HCT116 (cell line): Measurements from ENCODE around the gene AUTS2.

Experiments
- CTCF ChIP-seq, 3 experiments: fragments of 200-600 bp in 1 of 3; sonication (generic) in 1 of 3; IDR thresholded peaks in 2 of 3; conservative IDR thresholded peaks in 1 of 3; 2 replicates each; pipeline ENCODE4 v1.5.1; 2012 to 2017; ENCODE audit warnings: low read depth in 2 of 3, low read length in 2 of 3, antibody characterized with exemption in 1 of 3, borderline replicate concordance in 1 of 3, control low read depth in 1 of 3, mild to moderate bottlenecking in 1 of 3, mixed read lengths in 1 of 3, mixed run types in 1 of 3, moderate library complexity in 1 of 3; ENCODE audit not compliant: insufficient read depth in 1 of 3
- EGR1 ChIP-seq: IDR thresholded peaks from 2 replicates; pipeline ENCODE4 v1.6.1; 2012; ENCODE audit warnings: low read depth
- EZH2 ChIP-seq: fragments of 200-600 bp; sonication (generic); IDR thresholded peaks from 2 replicates; pipeline ENCODE4 v1.6.1; 2017; ENCODE audit warnings: antibody characterized with exemption, mixed run types
- JUND ChIP-seq: IDR thresholded peaks from 2 replicates; pipeline ENCODE4 v1.6.1; 2012
- POLR2A ChIP-seq: IDR thresholded peaks from 2 replicates; pipeline ENCODE4 v1.7.0; 2011; ENCODE audit warnings: borderline replicate concordance; ENCODE audit not compliant: insufficient read depth, insufficient read length; ENCODE audit errors: extremely low read depth
- REST ChIP-seq: IDR thresholded peaks from 2 replicates; pipeline ENCODE4 v1.6.1; 2012; ENCODE audit warnings: low read depth
- YY1 ChIP-seq: IDR thresholded peaks from 2 replicates; pipeline ENCODE4 v1.6.1; 2011; ENCODE audit warnings: low read length, low read depth, moderate library complexity, mild to moderate bottlenecking; ENCODE audit not compliant: insufficient replicate concordance; ENCODE audit errors: extremely low read depth
- ZFX ChIP-seq: fragments of 450-650 bp; IDR thresholded peaks from 2 replicates; pipeline ENCODE4 v1.6.1; 2017

- TF ChIP-seq POLR2A (no peak), CTCF (IDR thresholded peaks at IDR 0.05 in 2 of 3, conservative IDR thresholded peaks at IDR 0.05 in 1 of 3; ENCODE audit: borderline replicate concordance in 1 of 3, insufficient read depth in 1 of 3, low read depth in 2 of 3, low read length in 2 of 3) (no peak), ZFX (no peak), EZH2 (no peak), JUND (no peak), EGR1 (no peak), YY1 (no peak), REST (no peak)
Observed at GRCh38 chr7:69624435-69625230, 26.4 kb downstream of the AUTS2 start.
